ENCODE measurements around the gene LIMCH1. TPM values are rescaled to one million over a fixed set of nuclear protein-coding genes. Genes with fewer than 3 reads are reported as not detected.

LIMCH1 gene
- total RNA-seq, 1 donor from 2014 or later = 3.4 TPM

GRCh38 chr4:41652971-41653370 is 115.0 kb downstream of the LIMCH1 start:
- Histone ChIP-seq H3K36me3 (ENCODE audit: control insufficient read depth, insufficient read depth, low read length) (no peaks in the 10 kb centered on the region), H3K27me3 (ENCODE audit: control insufficient read depth, insufficient read depth, low read length) (no peaks in the 10 kb centered on the region), H3K4me3 (ENCODE audit: low read depth, low read length) (no peak overlapping the region)
- DNase-seq (ENCODE audit: low read depth) = no peak
- no peak for TF ChIP-seq CTCF (IDR thresholded peaks at IDR 0.05; ENCODE audit: insufficient read depth, low read length, poor library complexity, severe bottlenecking)

DNA sequence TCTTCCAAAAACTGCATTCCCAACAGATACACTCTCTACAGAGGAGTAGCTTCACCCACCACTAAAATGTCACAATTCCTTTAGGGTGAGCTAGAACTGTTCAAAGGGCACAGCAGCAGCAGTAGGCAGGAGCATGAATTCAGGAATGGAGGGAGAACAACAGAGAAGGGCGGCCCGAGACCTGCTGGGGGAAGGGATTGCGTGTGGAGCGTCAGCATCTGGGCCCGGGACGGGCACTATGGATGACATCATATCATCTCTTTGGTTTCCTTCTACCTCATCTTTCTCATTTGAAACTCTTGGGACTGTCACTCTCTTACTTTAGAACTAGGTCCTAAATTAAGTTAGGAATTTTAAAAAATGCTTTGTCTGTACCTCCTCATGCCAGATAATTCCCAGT is 115.6 kb downstream of the LIMCH1 start:
- no peak for DNase-seq (ENCODE audit: low read depth)
- TF ChIP-seq CTCF (IDR thresholded peaks at IDR 0.05; ENCODE audit: insufficient read depth, low read length, poor library complexity, severe bottlenecking) = no peak
- no peaks in the 10 kb centered on the region for H3K27me3 ChIP-seq (ENCODE audit: control insufficient read depth, insufficient read depth, low read length)
- no peak overlapping the region for H3K4me3 ChIP-seq (ENCODE audit: low read depth, low read length)
- no peaks in the 10 kb centered on the region for H3K36me3 ChIP-seq (ENCODE audit: control insufficient read depth, insufficient read depth, low read length)

- no peak for TF ChIP-seq CTCF (IDR thresholded peaks at IDR 0.05; ENCODE audit: insufficient read depth, low read length, poor library complexity, severe bottlenecking)
- H3K27me3 ChIP-seq (ENCODE audit: control insufficient read depth, insufficient read depth, low read length) = no peaks in the 10 kb centered on the region
- no peak overlapping the region for H3K4me3 ChIP-seq (ENCODE audit: low read depth, low read length)
- DNase-seq (ENCODE audit: low read depth) = no peak
- no peaks in the 10 kb centered on the region for H3K36me3 ChIP-seq (ENCODE audit: control insufficient read depth, insufficient read depth, low read length)
These were observed 117.2 kb downstream of the LIMCH1 start for GRCh38 chr4:41655177-41655576.

GRCh38 chr4:41656106-41656505 is 118.1 kb downstream of the LIMCH1 start:
- no peak for DNase-seq (ENCODE audit: low read depth)
- no peaks in the 10 kb centered on the region for H3K36me3 ChIP-seq (ENCODE audit: control insufficient read depth, insufficient read depth, low read length)
- no peaks in the 10 kb centered on the region for H3K27me3 ChIP-seq (ENCODE audit: control insufficient read depth, insufficient read depth, low read length)
- TF ChIP-seq CTCF (IDR thresholded peaks at IDR 0.05; ENCODE audit: insufficient read depth, low read length, poor library complexity, severe bottlenecking) = no peak
- no peak overlapping the region for H3K4me3 ChIP-seq (ENCODE audit: low read depth, low read length)

- Histone ChIP-seq H3K36me3 (ENCODE audit: control insufficient read depth, insufficient read depth, low read length) (no peaks in the 10 kb centered on the region), H3K4me3 (ENCODE audit: low read depth, low read length) (no peak overlapping the region), H3K27me3 (ENCODE audit: control insufficient read depth, insufficient read depth, low read length) (no peaks in the 10 kb centered on the region)
- DNase-seq (ENCODE audit: low read depth) = no peak
- no peak for TF ChIP-seq CTCF (IDR thresholded peaks at IDR 0.05; ENCODE audit: insufficient read depth, low read length, poor library complexity, severe bottlenecking)
These were observed 118.9 kb downstream of the LIMCH1 start for GRCh38 chr4:41656572-41657520.
